GM21576 (cell line): ENCODE data around the gene VSIG1.

Experiments
- ATAC-seq: cut with Tn5 transposase; IDR thresholded peaks from one replicate; pipeline ENCODE4 v1.9.1; 2021; ENCODE audit warnings: mild to moderate bottlenecking, moderate library complexity; ENCODE audit not compliant: unreplicated experiment

Gene VSIG1

GRCh38 chrX:108044554-108045256 lies at the start of gene VSIG1:
TSS of gene VSIG1 (plus strand) at chrX:108045065. CDS start at chrX:108045131, 66 bp downstream.
- no peak for ATAC-seq

- no peak for ATAC-seq
Measured at GRCh38 chrX:107996124-107996523, 48.7 kb upstream of the VSIG1 start.

GRCh38 chrX:108000751-108001150 lies 44.1 kb upstream of the VSIG1 start:
- peak; percentile 12 for ATAC-seq

GRCh38 chrX:108001218-108001814 lies 43.5 kb upstream of the VSIG1 start:
- peak; percentile 91 for ATAC-seq

GRCh38 chrX:108018656-108019381 lies 26.0 kb upstream of the VSIG1 start:
- ATAC-seq, result no peak

- no peak for ATAC-seq
Measured at GRCh38 chrX:108019382-108019875, 25.4 kb upstream of the VSIG1 start.

GRCh38 chrX:108020631-108021030 lies 24.2 kb upstream of the VSIG1 start:
- ATAC-seq, result no peak

- ATAC-seq, result no peak
Measured at GRCh38 chrX:108022491-108023089, 22.3 kb upstream of the VSIG1 start.

GRCh38 chrX:108025376-108025775 lies 19.5 kb upstream of the VSIG1 start:
- no peak for ATAC-seq

- ATAC-seq, result no peak
Measured at GRCh38 chrX:108025954-108026600, 18.8 kb upstream of the VSIG1 start.

- no peak for ATAC-seq
Measured at GRCh38 chrX:108028854-108029253, 16.0 kb upstream of the VSIG1 start.

- no peak for ATAC-seq
Measured at GRCh38 chrX:108029928-108030711, 14.7 kb upstream of the VSIG1 start.

GRCh38 chrX:108032944-108033343 lies 11.9 kb upstream of the VSIG1 start:
- no peak for ATAC-seq

- ATAC-seq, result no peak
Measured at GRCh38 chrX:108033890-108034289, 11.0 kb upstream of the VSIG1 start.

GRCh38 chrX:108034725-108035124 lies 10.1 kb upstream of the VSIG1 start:
- no peak for ATAC-seq

- ATAC-seq, result no peak
Measured at GRCh38 chrX:108036298-108036973, 8.4 kb upstream of the VSIG1 start.

- no peak for ATAC-seq
Measured at GRCh38 chrX:108049649-108050048, 4.8 kb downstream of the VSIG1 start.

- no peak for ATAC-seq
Measured at GRCh38 chrX:108053218-108053617, 8.4 kb downstream of the VSIG1 start.

GRCh38 chrX:108055546-108055945 lies 10.7 kb downstream of the VSIG1 start:
- ATAC-seq, result no peak

- no peak for ATAC-seq
Measured at GRCh38 chrX:108059801-108060200, 14.9 kb downstream of the VSIG1 start.
